Measurements from ENCODE around the gene EXOSC5. TPM values are rescaled to one million over a fixed set of nuclear protein-coding genes. Genes with fewer than 3 reads are reported as not detected.

EXOSC5 gene
- total RNA-seq, 1 donor from 2014 or later, result 15.2 TPM

GRCh38 chr19:41422456-41422855, 25.3 kb upstream of the EXOSC5 start:
- TF ChIP-seq POLR2AphosphoS5 (IDR thresholded peaks at IDR 0.05; ENCODE audit: insufficient read depth in 1 of 2, low read depth in 1 of 2), result no peak
- no peak for TF ChIP-seq POLR2A (IDR thresholded peaks at IDR 0.05)
- TF ChIP-seq CTCF (IDR thresholded peaks at IDR 0.05), result no peak

GRCh38 chr19:41421973-41422372, 24.8 kb upstream of the EXOSC5 start:
- Histone ChIP-seq H3K27ac (no peak overlapping the region), H3K4me1 (peaks cover 26% of the 10 kb centered on the region)

More at GRCh38 chr19:41422456-41422855, 25.3 kb upstream of the EXOSC5 start:
- intact Hi-C loops (cut with DNase I), result no loop called here
- peaks cover 29% of the 10 kb centered on the region for H3K4me1 ChIP-seq
- DNase-seq (ENCODE audit: extremely low spot score in 2 of 2), result no peak
- H3K27me3 ChIP-seq, result no peaks in the 10 kb centered on the region
- H3K27ac ChIP-seq, result no peak overlapping the region
- no peaks in the 10 kb centered on the region for H3K9me3 ChIP-seq
- H3K36me3 ChIP-seq, result peaks cover 6 to 55% of the 10 kb centered on the region in 2 donors
- H3K4me3 ChIP-seq, result no peak overlapping the region

DNA sequence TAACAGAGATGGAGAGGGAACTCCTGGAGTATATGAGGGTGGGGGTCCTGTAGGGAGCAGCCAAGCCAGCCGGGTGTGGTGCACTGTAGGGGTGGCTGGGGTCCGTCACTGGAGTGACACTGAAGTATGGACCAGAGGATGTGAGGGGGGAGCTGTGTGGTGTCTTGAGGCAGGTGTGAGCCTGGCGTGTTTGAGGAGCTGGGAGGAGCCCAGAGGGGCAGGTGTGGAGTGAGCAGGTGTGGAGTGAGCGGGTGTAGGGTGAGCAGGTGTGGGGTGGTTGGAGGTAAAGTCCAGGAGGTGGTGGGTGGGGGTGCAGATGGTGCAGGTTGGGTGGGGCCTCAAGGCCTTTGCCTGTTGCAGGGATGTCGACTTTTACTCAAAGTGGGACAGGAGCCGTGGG, 24.2 kb upstream of the EXOSC5 start:
- Histone ChIP-seq H3K4me1 (peaks cover 19% of the 10 kb centered on the region), H3K9me3 (no peaks in the 10 kb centered on the region), H3K27me3 (no peaks in the 10 kb centered on the region), H3K4me3 (no peak overlapping the region), H3K27ac (no peak overlapping the region), H3K36me3 (peaks cover 6 to 66% of the 10 kb centered on the region in 2 donors)
- DNase-seq (ENCODE audit: extremely low spot score in 2 of 2), result no peak
- TF ChIP-seq POLR2A (IDR thresholded peaks at IDR 0.05) (no peak), CTCF (IDR thresholded peaks at IDR 0.05) (no peak), POLR2AphosphoS5 (IDR thresholded peaks at IDR 0.05; ENCODE audit: insufficient read depth in 1 of 2, low read depth in 1 of 2) (no peak)
- intact Hi-C loops (cut with DNase I), result no loop called here

More at GRCh38 chr19:41421973-41422372, 24.8 kb upstream of the EXOSC5 start:
- Histone ChIP-seq H3K9me3 (no peaks in the 10 kb centered on the region), H3K4me3 (no peak overlapping the region), H3K36me3 (peaks cover 6 to 60% of the 10 kb centered on the region in 2 donors), H3K27me3 (no peaks in the 10 kb centered on the region)
- TF ChIP-seq POLR2A (IDR thresholded peaks at IDR 0.05) (no peak), POLR2AphosphoS5 (IDR thresholded peaks at IDR 0.05; ENCODE audit: insufficient read depth in 1 of 2, low read depth in 1 of 2) (no peak), CTCF (IDR thresholded peaks at IDR 0.05) (no peak)
- no peak for DNase-seq (ENCODE audit: extremely low spot score in 2 of 2)
- intact Hi-C loops (cut with DNase I), result no loop called here

- Histone ChIP-seq H3K27ac (no peak overlapping the region), H3K4me3 (no peak overlapping the region), H3K4me1 (peaks cover 9% of the 10 kb centered on the region), H3K36me3 (peaks cover 6 to 69% of the 10 kb centered on the region in 2 donors), H3K27me3 (no peaks in the 10 kb centered on the region), H3K9me3 (no peaks in the 10 kb centered on the region)
- DNase-seq (ENCODE audit: extremely low spot score in 2 of 2), result no peak
- TF ChIP-seq POLR2AphosphoS5 (IDR thresholded peaks at IDR 0.05; ENCODE audit: insufficient read depth in 1 of 2, low read depth in 1 of 2) (no peak), CTCF (IDR thresholded peaks at IDR 0.05) (no peak), POLR2A (IDR thresholded peaks at IDR 0.05) (no peak)
- intact Hi-C loops (cut with DNase I), result no loop called here
These were observed 23.1 kb upstream of the EXOSC5 start for GRCh38 chr19:41420101-41420880.

DNA sequence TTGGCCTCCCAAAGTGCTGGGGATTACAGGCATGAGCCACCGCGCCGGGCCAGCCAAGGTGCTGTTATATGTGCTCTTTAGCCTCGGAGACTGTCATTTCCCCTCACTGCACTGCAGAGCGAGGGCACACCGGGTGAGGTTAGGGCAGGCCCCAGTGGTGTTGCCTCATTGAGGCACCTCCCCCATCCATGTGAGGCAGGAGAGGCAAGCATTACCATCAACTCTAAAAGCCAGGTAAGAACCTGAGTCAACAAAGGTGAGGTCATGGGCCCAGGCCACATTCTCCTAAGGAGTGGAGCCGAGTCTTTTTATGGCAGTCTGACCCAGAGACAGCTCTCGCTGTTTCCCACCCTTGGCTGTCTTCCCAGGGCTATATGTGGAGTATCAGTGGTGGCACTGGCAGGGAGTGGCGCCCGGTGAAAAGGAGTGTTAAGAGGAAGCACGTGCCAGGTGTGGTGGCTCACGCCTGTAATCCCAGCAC, 19.1 kb upstream of the EXOSC5 start:
- H3K27me3 ChIP-seq, result no peaks in the 10 kb centered on the region
- peaks cover 9% of the 10 kb centered on the region for H3K4me1 ChIP-seq
- peaks cover 0 to 73% of the 10 kb centered on the region in 2 donors for H3K36me3 ChIP-seq
- no peaks in the 10 kb centered on the region for H3K9me3 ChIP-seq
- no peak overlapping the region for H3K4me3 ChIP-seq
- TF ChIP-seq POLR2AphosphoS5 (IDR thresholded peaks at IDR 0.05; ENCODE audit: insufficient read depth in 1 of 2, low read depth in 1 of 2) (no peak), CTCF (IDR thresholded peaks at IDR 0.05) (no peak), POLR2A (IDR thresholded peaks at IDR 0.05) (no peak)
- DNase-seq (ENCODE audit: extremely low spot score in 2 of 2), result no peak
- H3K27ac ChIP-seq, result no peak overlapping the region
- intact Hi-C loops (cut with DNase I), result no loop called here
